OCI-LY7 (cell line): ENCODE measurements around the gene ZNF367.

Experiments used
- EZH2phosphoT487 ChIP-seq: fragments of 200-600 bp; sonication (generic); IDR thresholded peaks from 2 replicates; pipeline ENCODE4 v1.6.1; 2018; ENCODE audit warnings: low read depth, borderline replicate concordance, mild to moderate bottlenecking, mixed run types, antibody characterized with exemption, low read length, moderate library complexity, mixed read lengths
- TF ChIP-seq, protein P1 (sequence below): fragments of 200-600 bp; sonication (generic); conservative IDR thresholded peaks from 2 replicates; pipeline ENCODE4 v1.5.1; 2014; ENCODE audit warnings: mild to moderate bottlenecking, antibody characterized with exemption, low read length, moderate library complexity, mixed read lengths

DNA sequence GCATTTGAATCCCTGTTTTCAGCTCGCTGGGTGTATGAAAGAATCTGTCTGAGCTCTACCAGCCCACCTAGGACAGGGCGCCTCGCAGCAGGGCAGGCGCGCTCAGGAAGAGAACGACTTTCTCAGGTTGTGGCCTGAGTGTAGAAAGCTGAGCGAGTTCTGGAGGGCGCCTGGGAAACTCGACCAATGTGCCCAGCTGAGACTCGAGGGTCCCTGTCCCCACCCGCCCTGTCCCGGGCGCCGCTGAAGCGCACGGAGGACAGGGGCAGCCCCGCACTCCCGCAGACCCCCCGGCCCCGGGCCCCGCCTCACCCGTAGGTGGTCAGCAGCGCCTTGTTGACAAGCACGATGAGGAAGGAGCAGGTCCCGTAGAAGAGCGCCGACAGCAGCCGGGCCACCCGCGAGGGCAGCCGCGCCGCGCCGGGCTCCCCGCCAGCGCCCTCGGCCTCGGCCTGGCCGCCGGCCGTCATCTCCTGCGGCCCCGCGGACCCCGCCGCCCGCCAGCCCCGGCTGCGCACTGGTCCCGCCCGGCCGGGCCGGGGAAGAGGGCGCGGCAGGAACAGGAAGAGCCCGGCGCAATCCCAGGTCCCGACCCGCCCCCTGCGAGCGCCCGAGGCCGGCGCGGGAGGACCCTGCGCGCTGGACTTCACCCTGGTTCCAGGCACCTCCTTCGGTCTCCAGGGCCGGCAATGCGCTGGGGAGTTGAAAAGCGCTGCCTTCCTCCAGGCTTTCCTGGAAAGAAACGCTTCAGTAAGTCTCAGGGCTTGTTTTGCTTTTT is 34.8 kb downstream of the ZNF367 start, which contains the start of gene SLC35D2:
- TF ChIP-seq, protein P1, sequence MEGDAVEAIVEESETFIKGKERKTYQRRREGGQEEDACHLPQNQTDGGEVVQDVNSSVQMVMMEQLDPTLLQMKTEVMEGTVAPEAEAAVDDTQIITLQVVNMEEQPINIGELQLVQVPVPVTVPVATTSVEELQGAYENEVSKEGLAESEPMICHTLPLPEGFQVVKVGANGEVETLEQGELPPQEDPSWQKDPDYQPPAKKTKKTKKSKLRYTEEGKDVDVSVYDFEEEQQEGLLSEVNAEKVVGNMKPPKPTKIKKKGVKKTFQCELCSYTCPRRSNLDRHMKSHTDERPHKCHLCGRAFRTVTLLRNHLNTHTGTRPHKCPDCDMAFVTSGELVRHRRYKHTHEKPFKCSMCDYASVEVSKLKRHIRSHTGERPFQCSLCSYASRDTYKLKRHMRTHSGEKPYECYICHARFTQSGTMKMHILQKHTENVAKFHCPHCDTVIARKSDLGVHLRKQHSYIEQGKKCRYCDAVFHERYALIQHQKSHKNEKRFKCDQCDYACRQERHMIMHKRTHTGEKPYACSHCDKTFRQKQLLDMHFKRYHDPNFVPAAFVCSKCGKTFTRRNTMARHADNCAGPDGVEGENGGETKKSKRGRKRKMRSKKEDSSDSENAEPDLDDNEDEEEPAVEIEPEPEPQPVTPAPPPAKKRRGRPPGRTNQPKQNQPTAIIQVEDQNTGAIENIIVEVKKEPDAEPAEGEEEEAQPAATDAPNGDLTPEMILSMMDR: no peak
- TF ChIP-seq EZH2phosphoT487: no peak
